Adipose tissue (tissue), 3 donors: Measurements from ENCODE around the gene AGTPBP1. TPM values are rescaled to one million over a fixed set of nuclear protein-coding genes. Genes with fewer than 3 reads are reported as not detected.
"Not testable (repeated sequence)": the region's sequence is repeated elsewhere in the genome, so short reads cannot be mapped to it uniquely, and the experiment has no call there.

Source experiments
- H3K27ac ChIP-seq: one replicate; pipeline ENCODE4 v1.5.1; 2013; ENCODE audit warnings: low read depth, low read length
- WGBS, 3 donors: extraction: QIAGEN DNeasy Blood & Tissue Kit; methylation state at CpG; one replicate each; pipeline ENCODE4 v1.1.7; 2013; 5-methylcytosine and 5-hydroxymethylcytosine counted together
- polyA plus RNA-seq, 3 donors: library from polyadenylated mRNA; stranded (reverse); fragments of 200-250 nt; gene quantifications; one replicate each; pipeline ENCODE4 v1.2.3, GENCODE V29; 2013
- donor health status: healthy with polysubstance abuse.
- donor health status: Bipolar disorder and iron deficiency.
- donor health status: healthy.

The AGTPBP1 gene
- 1 to 10 TPM; 3.6 to 7.2 (median 6.6) TPM for polyA plus RNA-seq

- 0 to 1% (median 0%) methylated on average over 38 to 77 of the region's 77 CpGs for WGBS, 3 donors
- H3K27ac ChIP-seq, result peak within 1 kb of the TSS; percentile 4
Measured at GRCh38 chr9:85741875-85742596, at the start of gene AGTPBP1. Gene AGTPBP1 (minus strand): TSS chr9:85741954. CDS start chr9:85712533, 29,421 bp downstream.

- 5 to 20% (median 5%) methylated on average over 3 to 6 of the region's 7 CpGs for whole genome bisulfite sequencing, 3 donors
- H3K27ac ChIP-seq, result not testable (repeated sequence)
Measured at GRCh38 chr9:85786116-85786515, 44.4 kb upstream of the AGTPBP1 start.

GRCh38 chr9:85773844-85774243, 32.1 kb upstream of the AGTPBP1 start:
- not testable (repeated sequence) for H3K27ac ChIP-seq
- WGBS, 3 donors, result 84 to 90% (median 88%) methylated on average over 7 of the region's 7 CpGs

GRCh38 chr9:85761802-85762201, 20.0 kb upstream of the AGTPBP1 start:
- not testable (repeated sequence) for H3K27ac ChIP-seq
- WGBS, 3 donors, result 66 to 81% (median 71%) methylated on average over 2 of the region's 3 CpGs

GRCh38 chr9:85757716-85758115, 16.0 kb upstream of the AGTPBP1 start:
- not testable (repeated sequence) for H3K27ac ChIP-seq
- WGBS, 3 donors, result 76 to 84% (median 77%) methylated on average over 2 of the region's 2 CpGs

GRCh38 chr9:85756216-85756615, 14.5 kb upstream of the AGTPBP1 start:
- 58 to 85% (median 80%) methylated on average over 1 of the region's 1 CpG for WGBS, 3 donors
- H3K27ac ChIP-seq, result not testable (repeated sequence)

- H3K27ac ChIP-seq, result no peak overlapping the region
- 87 to 96% (median 95%) methylated on average over 2 of the region's 2 CpGs for whole genome bisulfite sequencing, 3 donors
Measured at GRCh38 chr9:85746309-85746708, 4.6 kb upstream of the AGTPBP1 start.

GRCh38 chr9:85745203-85745602, 3.4 kb upstream of the AGTPBP1 start:
- 83 to 85% (median 85%) methylated on average over 2 of the region's 2 CpGs for WGBS, 3 donors
- no peak overlapping the region for H3K27ac ChIP-seq

- 83 to 86% (median 85%) methylated on average over 7 of the region's 7 CpGs for WGBS, 3 donors
- no peak overlapping the region for H3K27ac ChIP-seq
Measured at GRCh38 chr9:85744480-85744879, 2.7 kb upstream of the AGTPBP1 start.

GRCh38 chr9:85743275-85744128, 1.7 kb upstream of the AGTPBP1 start:
- no peak overlapping the region for H3K27ac ChIP-seq
- 42 to 54% (median 49%) methylated on average over 14 of the region's 14 CpGs for WGBS, 3 donors

- no peak overlapping the region for H3K27ac ChIP-seq
- 0 to 5% (median 3%) methylated on average over 4 of the region's 4 CpGs for WGBS, 3 donors
Measured at GRCh38 chr9:85742597-85742936, 813 bp upstream of the AGTPBP1 start.

GRCh38 chr9:85741095-85741874, 469 bp downstream of the AGTPBP1 start:
- 0 to 1% (median 0%) methylated on average over 67 to 75 of the region's 75 CpGs for WGBS, 3 donors
- H3K27ac ChIP-seq, result peak overlapping the region; percentile 4

- WGBS, 3 donors, result 4 to 6% (median 5%) methylated on average over 8 of the region's 8 CpGs
- peak overlapping the region; percentile 4 for H3K27ac ChIP-seq
Measured at GRCh38 chr9:85740787-85741094, 1.0 kb downstream of the AGTPBP1 start.

GRCh38 chr9:85738509-85738908, 3.2 kb downstream of the AGTPBP1 start:
- 70 to 76% (median 70%) methylated on average over 2 of the region's 2 CpGs for WGBS, 3 donors
- H3K27ac ChIP-seq, result no peak overlapping the region

- H3K27ac ChIP-seq, result no peak overlapping the region
- 74 to 92% (median 89%) methylated on average over 3 of the region's 3 CpGs for WGBS, 3 donors
Measured at GRCh38 chr9:85737671-85738070, 4.1 kb downstream of the AGTPBP1 start.

- WGBS, 3 donors, result 67 to 89% (median 73%) methylated on average over 4 of the region's 4 CpGs
Measured at GRCh38 chr9:85730916-85731630, 10.7 kb downstream of the AGTPBP1 start.

GRCh38 chr9:85729882-85730281, 11.9 kb downstream of the AGTPBP1 start:
- no peak overlapping the region for H3K27ac ChIP-seq

More at GRCh38 chr9:85730916-85731630, 10.7 kb downstream of the AGTPBP1 start:
- no peak overlapping the region for H3K27ac ChIP-seq

- 24 to 66% (median 59%) methylated on average over 2 of the region's 2 CpGs for WGBS, 3 donors
- H3K27ac ChIP-seq, result no peak overlapping the region
Measured at GRCh38 chr9:85727500-85727899, 14.3 kb downstream of the AGTPBP1 start.
